Lower leg skin (tissue), 3 donors: ENCODE results near the gene IGFN1.

Experiments
- CTCF ChIP-seq, 3 donors: fragments of 450-650 bp; IDR thresholded peaks; one replicate each; pipeline ENCODE4 v1.5.1; 2016; ENCODE audit warnings: antibody characterized with exemption in 3 of 3, mild to moderate bottlenecking in 3 of 3, moderate library complexity in 2 of 3
- POLR2A ChIP-seq, 2 donors: fragments of 450-650 bp; IDR thresholded peaks; one replicate each; pipeline ENCODE4 v1.6.1; 2016 to 2017; ENCODE audit warnings: antibody characterized with exemption in 2 of 2, mild to moderate bottlenecking in 1 of 2, moderate library complexity in 1 of 2

GRCh38 chr1:201142011-201142848 lies 48.4 kb upstream of the IGFN1 start:
- TF ChIP-seq CTCF (IDR thresholded peaks at IDR 0.05): no peak
- no peak for TF ChIP-seq POLR2A (IDR thresholded peaks at IDR 0.05)
